NT2/D1 (cell line): ENCODE results near the gene THRA.

Source experiments
- DNase-seq: peaks from one replicate; pipeline ENCODE4 v3.0.0-alpha.2; 2011; ENCODE audit warnings: low read depth, low spot score
- H3K27me3 ChIP-seq: 2 replicates; pipeline ENCODE4 v1.6.0; 2011; ENCODE audit warnings: mild to moderate bottlenecking; ENCODE audit not compliant: insufficient read length, insufficient read depth
- H3K36me3 ChIP-seq: 2 replicates; pipeline ENCODE4 v1.6.1; 2011; ENCODE audit warnings: mild to moderate bottlenecking, low read length, mixed read lengths; ENCODE audit not compliant: insufficient read depth, insufficient read length
- H3K4me1 ChIP-seq: 2 replicates; pipeline ENCODE4 v1.5.1; 2011; ENCODE audit not compliant: insufficient read depth, insufficient read length
- H3K4me3 ChIP-seq: 2 replicates; pipeline ENCODE4 v1.5.1; 2011; ENCODE audit warnings: low read depth; ENCODE audit not compliant: insufficient read length
- H3K9ac ChIP-seq: 2 replicates; pipeline ENCODE4 v1.6.0; 2011; ENCODE audit warnings: low read depth; ENCODE audit not compliant: insufficient read length
- H3K9me3 ChIP-seq: 2 replicates; pipeline ENCODE4 v1.5.1; 2011; ENCODE audit warnings: mild to moderate bottlenecking, low read length; ENCODE audit not compliant: insufficient read depth
- SUZ12 ChIP-seq: IDR thresholded peaks from 2 replicates; pipeline ENCODE4 v1.6.1; 2011; ENCODE audit not compliant: insufficient read length, insufficient read depth; ENCODE audit errors: extremely low read depth
- YY1 ChIP-seq: IDR thresholded peaks from 2 replicates; pipeline ENCODE4 v1.6.1; 2011; ENCODE audit not compliant: insufficient read length, insufficient read depth
- ZNF274 ChIP-seq: IDR thresholded peaks from 2 replicates; pipeline ENCODE4 v1.6.1; 2011; ENCODE audit warnings: mild to moderate bottlenecking, low read depth, low read length

THRA gene

GRCh38 chr17:40069751-40070708 lies 7.3 kb downstream of the THRA start:
- no peaks in the 10 kb centered on the region for H3K27me3 ChIP-seq
- DNase-seq: no peak
- no peak for TF ChIP-seq YY1
- TF ChIP-seq ZNF274: no peak
- no peak for TF ChIP-seq SUZ12
- H3K9me3 ChIP-seq: no peaks in the 10 kb centered on the region
- peaks cover 53% of the 10 kb centered on the region for H3K4me1 ChIP-seq
- H3K9ac ChIP-seq: peak overlapping the region; percentile 47
- no peak overlapping the region for H3K4me3 ChIP-seq
- H3K36me3 ChIP-seq: peaks cover 5% of the 10 kb centered on the region

- no peak for DNase-seq
- Histone ChIP-seq H3K4me1 (peaks cover 56% of the 10 kb centered on the region), H3K27me3 (no peaks in the 10 kb centered on the region), H3K4me3 (no peak overlapping the region), H3K36me3 (peaks cover 5% of the 10 kb centered on the region), H3K9ac (peak overlapping the region; percentile 21), H3K9me3 (no peaks in the 10 kb centered on the region)
- TF ChIP-seq SUZ12 (no peak), ZNF274 (no peak), YY1 (no peak)
Measured at GRCh38 chr17:40070709-40071312, 8.0 kb downstream of the THRA start.

- Histone ChIP-seq H3K9ac (no peak overlapping the region), H3K4me3 (no peak overlapping the region)
Measured at GRCh38 chr17:40071313-40072039, 8.7 kb downstream of the THRA start.

GRCh38 chr17:40072040-40072734 lies 9.4 kb downstream of the THRA start:
- H3K4me1 ChIP-seq: peaks cover 58% of the 10 kb centered on the region
- no peak for DNase-seq
- H3K9me3 ChIP-seq: no peaks in the 10 kb centered on the region
- peaks cover 9% of the 10 kb centered on the region for H3K36me3 ChIP-seq
- TF ChIP-seq ZNF274 (no peak), YY1 (no peak), SUZ12 (no peak)
- H3K9ac ChIP-seq: peak overlapping the region; percentile 47
- H3K27me3 ChIP-seq: no peaks in the 10 kb centered on the region
- no peak overlapping the region for H3K4me3 ChIP-seq

More at GRCh38 chr17:40071313-40072039, 8.7 kb downstream of the THRA start:
- DNase-seq: no peak
- no peaks in the 10 kb centered on the region for H3K9me3 ChIP-seq
- no peak for TF ChIP-seq SUZ12
- no peak for TF ChIP-seq ZNF274
- TF ChIP-seq YY1: no peak
- H3K36me3 ChIP-seq: peaks cover 5% of the 10 kb centered on the region
- H3K27me3 ChIP-seq: no peaks in the 10 kb centered on the region
- H3K4me1 ChIP-seq: peaks cover 57% of the 10 kb centered on the region

GRCh38 chr17:40072735-40073346 lies 10.1 kb downstream of the THRA start:
- H3K4me3 ChIP-seq: no peak overlapping the region
- peaks cover 55% of the 10 kb centered on the region for H3K4me1 ChIP-seq
- peak overlapping the region; percentile 37 for H3K9ac ChIP-seq
- no peak for TF ChIP-seq ZNF274
- TF ChIP-seq YY1: no peak
- TF ChIP-seq SUZ12: no peak
- H3K36me3 ChIP-seq: peaks cover 9% of the 10 kb centered on the region
- H3K27me3 ChIP-seq: no peaks in the 10 kb centered on the region
- H3K9me3 ChIP-seq: no peaks in the 10 kb centered on the region
- DNase-seq: no peak

GRCh38 chr17:40073454-40074174 lies 10.8 kb downstream of the THRA start:
- no peak for TF ChIP-seq SUZ12
- Histone ChIP-seq H3K36me3 (peaks cover 9% of the 10 kb centered on the region), H3K9ac (no peak overlapping the region), H3K9me3 (no peaks in the 10 kb centered on the region), H3K4me1 (peaks cover 49% of the 10 kb centered on the region), H3K4me3 (no peak overlapping the region), H3K27me3 (no peaks in the 10 kb centered on the region)
- no peak for DNase-seq
